Measurements from ENCODE around the gene TIMP2. TPM values are rescaled to one million over a fixed set of nuclear protein-coding genes. Genes with fewer than 3 reads are reported as not detected.

TIMP2 gene
- polyA plus RNA-seq, 2 of the 4 experiments (the other 2 are of a cell fraction) = 68.1 to 166 TPM

- ATAC-seq (0 out of 6 replicates have a peak, but pooled peaks of 1 of the 2 experiments have one; percentile 17), FAIRE-seq (peak; percentile 7), DNase-seq (ENCODE audit: low read depth in 1 of 2, low spot score in 1 of 2) (peak in 1 of 2 experiments; percentile 69)
- Histone ChIP-seq H3K4me3 (no peak overlapping the region), H3K27ac (no peak overlapping the region), H3K4me1 (peaks cover 42% of the 10 kb centered on the region), H3K9me3 (no peaks in the 10 kb centered on the region), H3K4me2 (no peak overlapping the region)
- ChIA-PET CTCF (interaction anchor here (0.6 to 17.8 kb wide), 6 partner anchors 32 to 703 kb away, joined by 3 to 321 read pairs (median 4); no protein-coding TSS in a partner anchor), POLR2A (no interaction called here)
- TF ChIP-seq RCOR1 (IDR thresholded peaks at IDR 0.05; ENCODE audit: low read depth, low read length) (no peak), POLR2AphosphoS2 (conservative IDR thresholded peaks at IDR 0.05; ENCODE audit: low read length) (no peak), CHD4 (IDR thresholded peaks at IDR 0.05; ENCODE audit: borderline replicate concordance) (no peak), FOXS1 (CRISPR knock-in tag; IDR thresholded peaks at IDR 0.05) (no peak), NR3C1 (IDR thresholded peaks at IDR 0.05) (no peak), BCL3 (IDR thresholded peaks at IDR 0.05) (no peak), SMC3 (IDR thresholded peaks at IDR 0.05) (no peak), EP300 (IDR thresholded peaks at IDR 0.05) (no peak), NPAS2 (CRISPR knock-in tag; IDR thresholded peaks at IDR 0.05; ENCODE audit: borderline replicate concordance) (no peak), KDM5A (IDR thresholded peaks at IDR 0.05) (no peak), SREBF2 (IDR thresholded peaks at IDR 0.05) (no peak), ZNF302 (CRISPR knock-in tag; IDR thresholded peaks at IDR 0.05) (no peak), MAZ (IDR thresholded peaks at IDR 0.05; ENCODE audit: borderline replicate concordance, low read depth, low read length) (no peak), HOXB5 (CRISPR knock-in tag; IDR thresholded peaks at IDR 0.05) (no peak), PBX3 (IDR thresholded peaks at IDR 0.05) (no peak), TFCP2L1 (CRISPR knock-in tag; IDR thresholded peaks at IDR 0.05) (no peak), ZSCAN20 (CRISPR knock-in tag; IDR thresholded peaks at IDR 0.05) (no peak), FOSL2 (IDR thresholded peaks at IDR 0.05) (no peak), FOSL2 (CRISPR knock-in tag; IDR thresholded peaks at IDR 0.05) (no peak)
- 80% methylated on average over 6 of the region's 6 CpGs for WGBS (ENCODE audit: missing lambda C conversion rate)
Observed at GRCh38 chr17:78872486-78872885, 52.7 kb downstream of the TIMP2 start.

GRCh38 chr17:78870621-78871020 lies 54.6 kb downstream of the TIMP2 start:
- TF ChIP-seq HOXB5 (CRISPR knock-in tag; IDR thresholded peaks at IDR 0.05) (no peak), RCOR1 (IDR thresholded peaks at IDR 0.05; ENCODE audit: low read depth, low read length) (no peak), BCL3 (IDR thresholded peaks at IDR 0.05) (no peak), ZNF302 (CRISPR knock-in tag; IDR thresholded peaks at IDR 0.05) (no peak), NFE2L2 (conservative IDR thresholded peaks at IDR 0.05; ENCODE audit: low read length) (no peak), POLR2AphosphoS2 (conservative IDR thresholded peaks at IDR 0.05; ENCODE audit: low read length) (no peak), ESRRA (IDR thresholded peaks at IDR 0.05; ENCODE audit: borderline replicate concordance, low read length) (no peak), GATA3 (IDR thresholded peaks at IDR 0.05; ENCODE audit: borderline replicate concordance) (no peak), SREBF2 (IDR thresholded peaks at IDR 0.05) (no peak), CBX8 (IDR thresholded peaks at IDR 0.05) (no peak), RFX5 (IDR thresholded peaks at IDR 0.05) (no peak), CEBPB (IDR thresholded peaks at IDR 0.05) (no peak), KDM1A (IDR thresholded peaks at IDR 0.05; ENCODE audit: low read depth) (no peak), MYC (IDR thresholded peaks at IDR 0.05; ENCODE audit: borderline replicate concordance, low read length) (no peak), RNF2 (IDR thresholded peaks at IDR 0.05; ENCODE audit: borderline replicate concordance, low read depth) (no peak), EHMT2 (IDR thresholded peaks at IDR 0.05; ENCODE audit: low read depth) (no peak), HOXA7 (CRISPR knock-in tag; IDR thresholded peaks at IDR 0.05) (no peak), EHF (CRISPR knock-in tag; IDR thresholded peaks at IDR 0.05) (no peak), SMC3 (IDR thresholded peaks at IDR 0.05) (no peak), FOSB (CRISPR knock-in tag; IDR thresholded peaks at IDR 0.05) (no peak)
- POLR2A ChIA-PET = no interaction called here
- ATAC-seq = no peak
- FAIRE-seq = no peak
- H3K4me3 ChIP-seq = no peak overlapping the region
- no peak for DNase-seq (ENCODE audit: low read depth in 1 of 2, low spot score in 1 of 2)
- peaks cover 45% of the 10 kb centered on the region for H3K4me1 ChIP-seq
- CTCF ChIA-PET = interaction anchor here (0.7 to 17.8 kb wide), 4 partner anchors 11 to 122 kb away, joined by 3 to 321 read pairs (median 4); no protein-coding TSS in a partner anchor
- 85% methylated on average over 15 of the region's 15 CpGs for WGBS (ENCODE audit: missing lambda C conversion rate)
- H3K27ac ChIP-seq = no peak overlapping the region
- H3K4me2 ChIP-seq = no peak overlapping the region
- H3K9me3 ChIP-seq = no peaks in the 10 kb centered on the region
